HG03196 (cell line): ENCODE results near the gene SMARCB1.

Experiments used
- ATAC-seq: cut with Tn5 transposase; IDR thresholded peaks from one replicate; pipeline ENCODE4 v1.9.1; 2021; ENCODE audit not compliant: unreplicated experiment

Gene SMARCB1

GRCh38 chr22:23874871-23875270, 88.1 kb downstream of the SMARCB1 start:
- no peak for ATAC-seq

- no peak for ATAC-seq
Observed at GRCh38 chr22:23875801-23876200, 89.0 kb downstream of the SMARCB1 start.

- no peak for ATAC-seq
Observed at GRCh38 chr22:23877566-23877965, 90.8 kb downstream of the SMARCB1 start.

GRCh38 chr22:23878219-23878618, 91.5 kb downstream of the SMARCB1 start:
- no peak for ATAC-seq

- no peak for ATAC-seq
Observed at GRCh38 chr22:23882370-23882769, 95.6 kb downstream of the SMARCB1 start.

GRCh38 chr22:23883658-23884057, 96.9 kb downstream of the SMARCB1 start:
- ATAC-seq, result no peak

GRCh38 chr22:23884140-23884539, 97.4 kb downstream of the SMARCB1 start:
- no peak for ATAC-seq
